Measurements from ENCODE around the gene HHEX.
"Not testable (repeated sequence)": the region's sequence is repeated elsewhere in the genome, so short reads cannot be mapped to it uniquely, and the experiment has no call there.

HHEX gene

DNA sequence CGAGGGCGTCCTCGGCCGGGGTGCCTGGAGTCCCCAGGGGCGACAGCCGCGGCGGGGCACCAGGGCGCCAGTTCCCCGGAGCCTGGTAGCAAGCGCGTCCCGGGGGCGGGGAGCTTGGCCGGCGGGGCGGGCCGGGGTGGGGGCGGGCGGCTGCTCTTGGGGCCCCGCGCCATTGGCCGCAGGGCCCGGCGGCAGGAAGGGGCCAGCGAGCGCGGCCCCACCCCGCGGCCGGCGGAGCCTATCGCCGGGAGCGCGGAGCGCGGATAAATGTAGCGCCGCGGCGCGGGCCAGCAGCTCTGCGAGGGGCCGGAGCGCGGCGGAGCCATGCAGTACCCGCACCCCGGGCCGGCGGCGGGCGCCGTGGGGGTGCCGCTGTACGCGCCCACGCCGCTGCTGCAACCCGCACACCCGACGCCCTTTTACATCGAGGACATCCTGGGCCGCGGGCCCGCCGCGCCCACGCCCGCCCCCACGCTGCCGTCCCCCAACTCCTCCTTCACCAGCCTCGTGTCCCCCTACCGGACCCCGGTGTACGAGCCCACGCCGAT, at the start of gene HHEX:
HHEX (plus strand) TSS at position 293 of the 548 bp plus-strand sequence; CDS start at position 325, 32 bp downstream.
- peak; percentile 57 for DNase-seq

DNA sequence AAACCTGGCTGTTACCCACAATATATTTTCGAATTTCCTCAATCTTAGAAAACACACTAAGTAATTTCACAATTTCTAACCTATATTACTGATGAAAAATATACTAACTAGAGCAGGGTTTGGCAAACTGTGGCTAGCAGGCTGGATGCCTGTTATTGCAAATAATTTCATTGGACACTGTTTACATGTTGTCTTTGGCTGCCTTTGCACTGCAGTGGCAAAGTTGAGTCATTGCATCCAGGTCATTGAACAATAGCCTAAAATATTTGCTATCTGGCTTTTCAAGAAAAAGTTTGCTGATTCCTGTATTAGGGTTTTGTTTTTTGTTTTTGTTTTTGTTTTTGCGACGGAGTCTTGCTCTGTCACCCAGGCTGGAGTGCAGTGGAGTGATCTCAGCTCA, 49.6 kb upstream of the HHEX start:
- no peak for DNase-seq

DNA sequence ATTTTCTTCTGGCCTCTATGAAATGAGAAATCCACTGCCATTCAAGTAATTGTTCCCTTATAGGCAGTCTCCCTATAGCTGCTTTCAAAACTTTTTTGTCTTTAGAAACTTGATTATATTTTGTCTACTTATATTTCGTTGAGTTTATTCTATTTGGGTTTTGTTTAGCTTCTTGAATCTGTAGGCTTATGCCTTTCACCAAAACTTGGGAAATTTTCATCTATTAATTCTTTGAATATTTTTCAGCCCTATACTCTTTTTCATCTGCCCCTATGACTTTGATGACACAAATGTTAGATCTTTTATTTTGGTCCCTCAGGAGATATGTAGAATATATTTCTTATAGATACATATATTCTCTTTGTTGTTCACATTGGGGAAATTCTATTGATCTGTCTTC, 48.3 kb upstream of the HHEX start:
- no peak for DNase-seq

DNA sequence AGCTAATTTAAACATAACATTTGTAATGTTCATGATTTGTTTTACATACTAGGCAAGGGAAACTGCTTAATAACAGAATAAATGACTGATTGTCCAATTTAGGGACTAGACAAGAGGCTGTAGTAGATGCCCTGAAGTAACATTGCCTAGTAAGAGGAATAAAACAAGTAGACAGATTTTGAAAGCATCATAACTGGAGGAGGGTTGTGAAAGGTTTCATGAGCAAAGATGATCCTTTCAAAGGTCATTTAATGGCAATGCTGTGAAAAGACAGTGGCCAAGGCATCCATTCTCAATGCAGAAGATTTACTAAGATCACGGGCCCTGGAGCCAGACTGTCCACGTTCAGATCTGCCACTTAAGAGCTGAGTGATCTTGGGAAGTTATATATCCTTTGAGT, 44.8 kb upstream of the HHEX start:
- no peak for DNase-seq

DNA sequence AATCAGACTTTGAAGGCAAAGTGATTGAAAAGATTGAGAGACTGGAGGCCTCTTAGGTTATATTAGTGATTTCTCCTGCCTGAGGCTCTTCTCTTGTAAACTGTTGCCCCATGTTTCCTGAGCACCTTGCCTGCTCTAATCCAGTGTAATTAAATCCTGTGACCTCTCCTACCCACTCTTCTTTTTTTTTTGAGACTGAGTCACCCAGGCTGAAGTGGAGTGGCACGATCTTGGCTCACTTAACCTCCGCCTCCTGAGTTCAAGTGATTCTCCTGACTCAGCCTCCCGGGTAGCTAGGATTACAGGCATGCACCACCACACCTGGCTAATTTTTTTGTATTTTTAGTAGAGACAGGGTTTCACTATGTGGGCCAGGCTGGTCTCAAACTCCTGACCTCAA, 38.9 kb upstream of the HHEX start:
- not testable (repeated sequence) for DNase-seq

DNA sequence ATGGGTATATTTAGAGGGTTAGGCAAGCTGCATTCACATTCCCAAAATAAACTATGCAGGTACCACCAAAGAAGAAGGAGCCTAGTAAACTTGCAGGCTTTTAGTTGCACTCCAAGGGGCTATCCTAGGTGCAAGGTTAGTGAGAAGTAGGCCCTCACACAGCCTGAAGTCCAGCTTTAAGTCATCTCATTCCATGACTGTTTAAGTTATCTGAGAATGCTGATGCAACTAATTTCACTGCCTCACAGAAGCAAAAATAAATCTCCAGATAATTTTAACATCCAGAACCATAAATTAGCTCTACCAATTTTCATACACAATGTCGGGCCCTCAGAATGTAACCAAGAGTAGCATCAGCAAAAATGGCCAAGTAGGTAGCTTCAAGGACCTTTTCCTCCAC, 34.3 kb upstream of the HHEX start:
- no peak for DNase-seq

DNA sequence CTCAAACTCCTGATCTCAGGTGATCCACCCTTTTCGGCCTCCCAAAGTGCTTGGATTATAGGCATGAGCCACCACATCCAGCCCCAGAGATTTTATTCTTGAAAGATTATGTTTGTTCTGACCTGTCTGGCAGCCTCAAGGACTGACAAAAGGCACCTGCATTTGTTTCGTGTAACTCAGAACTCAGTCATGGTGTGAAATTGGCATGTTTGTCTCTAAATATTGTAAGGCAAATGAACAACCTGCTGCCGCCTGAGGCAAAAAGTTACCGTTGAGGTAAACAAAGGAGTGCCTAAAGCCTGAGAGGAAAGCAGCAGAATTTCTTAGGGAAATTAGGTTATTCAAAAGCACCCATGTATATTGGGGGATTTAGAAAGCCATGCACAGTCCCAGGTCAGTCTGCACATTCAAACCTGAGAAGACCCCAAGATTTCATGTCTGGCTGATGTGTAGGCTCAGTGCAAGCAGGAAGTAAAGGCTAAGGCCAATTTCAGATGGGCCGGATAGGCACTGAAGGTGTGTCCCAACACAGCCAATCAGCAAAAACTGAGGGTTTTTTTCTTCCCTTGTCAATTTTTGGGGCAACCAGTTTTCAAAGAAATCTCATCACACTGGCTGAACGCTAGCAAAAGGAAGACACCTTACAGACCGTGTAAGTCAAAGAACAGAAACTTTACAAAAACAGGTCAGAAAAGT, 33.3 kb upstream of the HHEX start:
- no peak for DNase-seq

DNA sequence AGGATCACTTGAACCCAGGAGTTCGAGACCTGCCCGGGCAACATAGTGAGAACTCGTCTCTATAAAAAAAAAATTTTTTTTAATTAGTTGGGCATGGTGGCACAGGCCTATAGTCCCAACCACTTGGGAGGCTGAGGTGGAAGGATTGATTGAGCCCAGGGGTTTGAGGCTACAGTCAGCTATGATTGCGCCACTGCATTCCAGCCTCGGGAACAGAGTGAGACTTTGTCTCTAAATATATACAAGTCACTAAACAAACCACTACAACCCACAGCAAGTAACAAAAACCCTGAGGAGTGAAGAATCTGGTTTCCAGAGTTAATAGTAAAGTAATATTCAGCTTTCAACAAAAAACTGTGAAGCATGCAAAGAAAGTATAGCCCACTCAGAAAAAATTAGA, 32.7 kb upstream of the HHEX start:
- no peak for DNase-seq

DNA sequence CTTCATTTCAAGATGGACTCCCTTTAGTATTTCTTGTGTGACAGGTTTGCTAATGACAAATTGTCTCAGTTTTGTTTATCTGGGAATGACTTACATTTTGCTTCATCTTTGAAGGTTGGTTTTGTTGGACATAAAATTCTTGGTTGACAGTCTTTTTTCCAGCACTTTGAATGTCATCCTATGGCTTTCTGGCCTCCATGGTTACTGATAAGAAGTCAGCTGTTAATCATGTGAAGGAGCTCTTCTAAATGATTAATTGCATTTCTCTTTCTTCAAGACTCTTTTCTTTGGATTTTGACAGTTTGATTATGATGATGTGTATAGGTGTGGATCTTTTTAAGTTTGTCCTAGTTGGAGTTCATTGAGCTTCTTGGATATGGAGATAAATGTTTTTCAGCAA, 26.9 kb upstream of the HHEX start:
- DNase-seq = no peak

DNA sequence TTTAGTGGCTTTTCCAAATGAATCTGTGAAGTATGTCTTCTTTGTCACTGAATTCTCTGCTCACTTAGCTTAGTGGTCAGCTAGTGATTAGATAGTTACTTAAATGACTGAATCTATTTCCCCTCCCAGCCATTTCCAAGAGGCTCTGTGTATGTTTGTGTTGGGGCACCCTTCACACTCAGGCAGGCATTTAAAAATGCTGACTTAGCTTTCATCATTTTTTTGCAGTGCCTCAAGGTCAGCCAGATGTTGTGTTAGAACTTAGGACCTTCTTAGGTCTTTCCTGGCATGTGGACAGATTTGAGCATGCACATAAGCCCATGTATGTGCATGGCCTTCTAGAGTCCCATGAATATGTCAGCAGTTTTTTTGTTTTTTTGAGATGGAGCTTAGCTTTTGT, 25.4 kb upstream of the HHEX start:
- no peak for DNase-seq

DNA sequence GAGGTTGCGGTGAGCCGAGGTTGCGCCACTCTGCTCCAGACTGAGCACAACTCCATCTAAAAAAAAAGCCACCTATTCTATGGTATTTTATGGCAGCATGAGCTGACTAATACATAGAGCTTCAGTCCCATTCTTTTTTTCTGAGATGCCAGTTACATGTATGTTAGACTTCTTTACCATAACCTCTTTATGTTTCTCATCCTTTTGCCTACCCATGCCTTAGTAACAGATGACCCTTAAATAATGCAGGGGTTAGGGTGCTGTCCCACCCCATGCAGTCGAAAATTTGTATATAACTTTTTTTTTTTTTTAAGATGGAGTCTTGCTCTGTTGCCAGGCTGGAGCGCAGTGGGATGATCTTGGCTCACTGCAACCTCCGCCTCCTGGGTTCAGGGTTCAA, 22.7 kb upstream of the HHEX start:
- no peak for DNase-seq

DNA sequence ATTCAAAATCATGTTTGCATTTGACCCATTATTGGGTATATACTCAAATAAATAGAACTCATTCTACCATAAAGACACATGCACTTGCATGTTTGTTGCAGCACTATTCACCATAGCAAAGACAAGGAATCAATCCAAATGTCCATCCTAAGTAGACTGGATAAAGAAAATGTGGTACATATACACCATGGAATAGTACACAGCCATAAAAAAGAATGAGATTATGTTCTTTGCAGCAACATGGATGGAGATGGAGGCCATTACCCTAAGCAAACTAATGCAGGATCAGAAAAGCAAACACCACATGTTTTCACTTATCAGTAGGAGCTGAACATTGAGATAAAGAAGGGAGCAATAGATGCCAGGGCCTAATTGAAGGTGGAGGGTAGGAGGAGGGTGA, 12.0 kb upstream of the HHEX start:
- DNase-seq = no peak

DNA sequence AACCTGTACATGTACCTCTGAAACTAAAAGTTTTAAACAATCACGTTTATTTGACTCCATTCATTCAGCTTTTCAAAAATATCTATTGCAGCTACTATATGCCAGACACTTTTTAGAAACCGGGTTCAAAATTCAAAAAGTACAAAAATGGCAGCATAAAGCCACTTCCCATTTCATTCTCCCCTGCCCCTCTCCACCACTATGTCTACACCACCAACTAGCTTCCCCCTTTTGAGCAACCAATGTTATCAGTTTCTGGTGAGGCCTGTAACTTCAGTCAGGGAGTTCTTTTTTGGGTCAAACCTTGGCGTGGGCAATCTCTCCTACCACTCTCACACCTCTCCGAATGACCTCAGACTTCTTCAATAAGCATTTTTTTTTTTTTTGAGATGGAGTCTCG, 11.5 kb upstream of the HHEX start:
- no peak for DNase-seq

DNA sequence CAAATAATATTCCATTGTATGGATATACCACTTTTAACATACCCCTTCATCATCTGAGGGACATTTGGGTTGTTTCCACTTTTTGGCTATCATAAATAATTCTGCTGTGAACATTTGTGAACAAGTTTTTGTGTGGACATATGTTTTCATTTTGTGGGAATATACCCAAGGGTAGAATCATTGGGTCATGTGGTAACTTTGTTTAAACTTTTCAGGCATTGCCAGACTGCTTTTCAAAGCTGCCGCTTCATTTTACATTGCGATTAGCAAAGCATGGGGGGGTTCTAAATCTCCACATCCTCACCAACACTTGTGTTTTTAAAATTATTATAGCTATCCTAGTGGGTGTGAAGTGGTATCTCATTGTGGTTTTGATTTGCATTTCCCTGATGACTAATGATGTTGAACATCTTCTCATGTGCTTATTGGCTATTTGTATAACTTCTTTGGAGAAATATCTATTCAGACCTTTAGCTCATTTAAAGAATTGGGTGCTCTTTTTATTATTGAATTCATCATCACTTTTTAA, 8.4 kb upstream of the HHEX start:
- no peak for DNase-seq

DNA sequence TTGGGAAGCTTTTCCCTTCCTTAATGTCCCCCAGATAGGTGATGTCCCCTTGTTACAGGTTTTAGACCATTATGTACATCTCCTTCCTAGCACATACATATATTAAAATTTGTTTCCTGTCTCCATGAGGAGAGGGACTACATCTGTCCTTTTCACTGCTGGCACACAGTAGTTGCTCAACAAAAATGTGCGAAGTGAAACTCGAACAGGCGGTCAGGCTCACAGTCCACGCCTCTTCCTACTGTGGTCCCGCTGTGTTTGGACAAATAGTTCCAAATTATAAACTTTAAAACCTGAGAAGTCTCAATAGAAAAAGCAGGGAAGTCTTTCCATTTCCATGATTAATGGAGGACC, 1.2 kb upstream of the HHEX start:
- DNase-seq = no peak

DNA sequence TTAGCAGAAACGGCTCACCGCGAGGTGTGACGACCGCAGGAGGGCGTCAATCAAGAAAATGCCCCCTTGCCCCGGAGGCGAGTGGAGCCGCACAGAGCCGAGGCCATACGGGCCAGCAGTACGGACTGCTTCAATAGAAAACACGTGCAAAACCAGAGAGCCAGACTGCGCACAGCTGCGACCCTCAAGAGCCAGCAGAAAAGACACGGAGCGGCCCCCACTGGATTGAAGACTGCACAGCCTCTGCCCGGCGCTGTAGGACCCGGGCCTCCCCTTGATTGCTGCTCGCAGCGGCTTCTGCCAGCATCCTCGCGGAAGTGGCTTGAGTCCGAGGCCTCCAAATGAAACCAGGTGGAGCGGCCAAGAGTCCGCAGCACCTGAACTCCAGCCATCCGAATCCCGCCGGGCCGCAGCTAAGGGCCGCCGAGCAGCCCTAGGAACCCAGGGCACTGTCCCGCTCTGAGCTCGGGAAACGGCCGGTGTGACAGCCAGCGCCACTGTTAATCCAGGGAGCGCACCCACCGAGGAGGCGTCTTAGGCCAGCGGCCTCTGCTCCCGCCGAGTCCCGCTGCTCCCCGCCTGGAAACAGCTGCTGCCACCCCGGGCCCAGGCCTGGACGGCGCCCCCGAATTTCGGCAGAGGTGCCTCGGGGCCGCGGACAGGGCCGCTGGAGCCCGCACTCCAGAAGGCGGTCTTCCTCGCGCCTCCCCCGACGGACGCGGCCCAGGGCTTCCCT, 660 bp upstream of the HHEX start:
- DNase-seq = no peak

DNA sequence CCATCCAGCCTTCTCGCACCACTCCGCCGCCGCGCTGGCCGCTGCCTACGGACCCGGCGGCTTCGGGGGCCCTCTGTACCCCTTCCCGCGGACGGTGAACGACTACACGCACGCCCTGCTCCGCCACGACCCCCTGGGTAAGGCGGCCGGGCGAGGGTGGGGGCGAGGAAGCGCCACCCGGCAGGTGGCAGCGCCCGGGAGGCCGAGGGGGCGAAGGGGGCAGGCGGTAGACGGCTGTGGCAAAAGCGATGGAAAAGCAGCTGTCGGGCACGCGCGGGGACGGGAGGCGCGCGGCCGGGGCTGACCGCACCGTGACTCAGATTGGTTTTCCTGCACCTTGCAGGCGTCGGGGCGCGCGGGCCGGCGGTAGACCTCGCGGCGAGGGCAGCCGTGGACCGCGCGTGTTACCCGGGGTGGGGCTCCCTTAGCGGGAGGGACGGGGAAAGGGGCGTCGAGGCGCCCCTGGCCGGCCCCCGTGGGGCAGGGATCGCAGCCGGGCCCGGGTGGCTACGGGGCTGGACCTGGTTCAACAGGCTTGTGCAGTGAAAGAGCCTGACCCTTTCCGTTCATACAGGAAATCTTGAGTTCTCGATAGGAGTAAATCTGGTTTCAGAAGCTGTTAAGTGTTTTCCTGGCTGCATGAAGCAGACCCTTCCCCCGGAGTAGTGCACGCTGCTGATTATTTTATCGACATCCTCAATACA, 608 bp downstream of the HHEX start:
- no peak for DNase-seq

DNA sequence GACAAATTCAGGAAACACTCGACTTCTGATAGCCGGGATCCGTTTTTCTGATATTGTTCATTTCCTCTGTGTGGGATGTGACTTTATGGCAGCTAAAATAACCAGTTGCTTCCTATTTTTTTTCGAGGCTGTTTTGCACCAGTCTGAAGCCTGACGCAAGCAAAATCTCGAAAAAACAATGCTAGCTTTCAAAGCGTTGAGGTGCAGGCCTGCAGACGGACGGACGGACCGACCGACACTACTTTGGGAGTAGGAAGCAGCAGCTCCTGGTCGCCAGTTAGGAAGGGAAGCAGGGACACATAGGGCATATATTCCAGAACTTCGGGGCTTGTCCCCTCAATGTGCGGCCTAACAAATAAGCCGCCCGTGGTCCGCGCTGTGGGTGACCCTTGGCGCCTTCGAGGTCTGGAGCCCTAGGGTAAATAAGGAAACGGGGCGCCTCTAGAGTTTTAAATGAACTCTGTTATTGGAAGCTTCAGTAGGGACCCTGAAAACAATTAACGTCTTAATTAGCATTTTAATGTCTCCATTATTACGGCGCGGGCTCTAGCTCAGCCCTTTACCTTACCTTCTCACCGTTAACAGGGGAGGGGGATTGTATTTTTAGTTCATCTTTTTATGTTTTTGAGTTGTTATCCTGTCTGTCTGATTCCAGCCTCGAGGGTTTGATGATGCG, 1.3 kb downstream of the HHEX start:
- DNase-seq = no peak

DNA sequence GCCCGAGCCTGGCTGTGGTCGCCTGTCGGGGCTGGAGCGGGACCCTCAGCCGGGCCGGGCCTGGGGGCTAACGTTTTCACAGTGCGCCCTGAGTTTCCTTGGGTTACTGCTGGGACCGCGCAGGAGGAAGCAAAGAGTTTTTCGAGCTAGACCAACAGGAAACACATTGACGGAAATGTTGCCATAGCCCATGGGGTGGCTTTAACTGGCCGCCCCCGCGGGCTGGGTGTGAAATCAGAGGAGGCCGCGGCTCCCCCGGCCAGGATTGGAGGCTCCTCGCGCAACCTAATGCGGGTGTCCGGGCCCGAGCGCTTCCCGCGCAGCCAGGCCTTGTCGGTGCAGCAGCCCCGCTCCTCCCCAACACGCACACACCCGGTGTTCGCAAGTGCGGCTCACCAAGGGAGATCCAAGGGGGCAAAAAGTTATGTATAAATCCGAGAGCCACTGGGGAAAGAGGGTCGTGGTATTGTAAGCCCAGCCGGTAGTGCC, 1.9 kb downstream of the HHEX start:
- DNase-seq = no peak

DNA sequence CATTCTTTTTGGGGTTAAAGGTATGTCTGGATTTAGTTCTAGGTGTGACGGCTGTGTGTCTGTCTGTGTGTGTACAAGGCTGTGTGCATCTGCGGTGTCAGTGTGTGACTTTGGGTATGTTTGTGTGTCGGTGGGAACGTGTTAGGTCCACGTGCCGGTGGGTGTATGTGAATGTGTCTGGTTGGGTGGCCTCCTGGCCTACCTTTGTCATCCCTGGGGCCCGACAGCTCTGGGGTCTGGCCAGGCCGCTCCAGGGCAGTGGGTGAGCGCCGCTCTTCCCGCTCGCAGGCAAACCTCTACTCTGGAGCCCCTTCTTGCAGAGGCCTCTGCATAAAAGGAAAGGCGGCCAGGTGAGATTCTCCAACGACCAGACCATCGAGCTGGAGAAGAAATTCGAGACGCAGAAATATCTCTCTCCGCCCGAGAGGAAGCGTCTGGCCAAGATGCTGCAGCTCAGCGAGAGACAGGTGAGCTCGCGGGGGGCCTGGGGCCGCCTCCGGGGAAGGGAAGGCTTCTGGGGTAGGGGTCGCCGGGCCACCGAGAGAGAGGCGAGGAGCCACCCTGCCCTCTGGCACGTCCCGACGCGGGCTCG, 2.4 kb downstream of the HHEX start:
- DNase-seq = no peak

DNA sequence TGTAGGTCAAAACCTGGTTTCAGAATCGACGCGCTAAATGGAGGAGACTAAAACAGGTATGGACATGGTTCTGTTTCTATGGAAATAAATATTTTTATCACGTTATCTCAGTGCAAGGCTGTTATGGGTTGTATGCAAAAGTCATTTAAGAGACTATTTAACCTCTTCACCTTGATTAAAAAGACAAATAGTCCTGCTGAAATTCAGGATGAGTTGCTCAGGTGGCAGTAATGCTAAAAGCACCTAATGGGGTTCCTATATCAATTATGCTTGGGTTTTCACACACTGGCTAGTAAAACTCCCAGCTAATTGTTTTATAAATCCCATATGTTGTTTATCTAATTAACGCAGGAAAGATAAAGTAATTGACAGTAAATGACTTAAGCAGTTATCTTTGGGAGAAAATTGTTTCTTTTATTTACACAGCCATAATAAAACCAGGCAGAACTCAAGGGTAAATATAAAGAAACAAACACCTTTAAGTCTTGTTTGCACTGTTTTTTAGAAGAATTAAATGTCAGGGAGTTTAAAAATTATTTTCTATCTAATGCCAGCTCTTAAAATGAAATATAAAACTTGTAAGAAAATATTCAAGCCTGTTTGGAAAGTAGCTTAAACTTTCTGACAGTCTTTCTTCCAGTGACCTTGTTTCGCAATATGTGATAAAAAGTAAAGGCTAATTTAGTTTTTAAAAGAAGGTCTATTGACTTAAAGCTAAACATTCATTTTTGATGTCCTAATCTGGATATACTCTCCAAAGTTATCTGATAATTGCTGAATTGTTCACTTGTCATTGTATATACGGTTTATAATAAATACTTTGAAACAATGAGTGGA, 3.2 kb downstream of the HHEX start:
- no peak for DNase-seq

DNA sequence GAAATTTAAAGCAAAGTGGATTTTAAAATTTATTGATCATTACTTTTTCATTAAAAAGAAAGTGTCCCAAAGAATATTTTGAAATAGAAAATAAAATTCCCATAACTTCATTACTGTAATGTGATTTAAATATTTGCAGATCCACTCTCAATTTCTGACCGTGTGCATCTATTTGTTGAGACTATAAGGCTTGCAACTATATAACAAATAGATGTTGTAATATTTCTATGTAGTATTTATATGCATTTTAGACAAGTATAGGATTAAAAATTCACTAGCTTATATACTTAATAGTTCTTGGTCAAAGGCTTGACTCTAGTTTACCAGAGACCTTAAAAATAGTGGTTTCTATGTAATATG, 3.8 kb downstream of the HHEX start:
- no peak for DNase-seq
